K562 (cell line): Measurements from ENCODE around the gene RNGTT. TPM values are rescaled to one million over a fixed set of nuclear protein-coding genes. Genes with fewer than 3 reads are reported as not detected.

Experiments
- EGR1 ChIP-seq: fragments of 450-650 bp; conservative IDR thresholded peaks from 2 replicates; pipeline ENCODE4 v1.6.1; 2017; ENCODE audit warnings: mild to moderate bottlenecking
- EP400 ChIP-seq: fragments of 450-650 bp; IDR thresholded peaks from 2 replicates; pipeline ENCODE4 v1.6.1; 2017; ENCODE audit warnings: antibody characterized with exemption, mild to moderate bottlenecking, moderate library complexity
- FOSL1 ChIP-seq: fragments of 200-800 bp; sonication (Bioruptor generic); conservative IDR thresholded peaks from 2 replicates; pipeline ENCODE4 v1.6.1; 2016; ENCODE audit warnings: missing genetic modification characterization, missing compliant biosample characterization
- ILF3 ChIP-seq: fragments of 450-650 bp; IDR thresholded peaks from 2 replicates; pipeline ENCODE4 v1.6.1; 2018; ENCODE audit warnings: antibody characterized with exemption, mild to moderate bottlenecking, moderate library complexity, borderline replicate concordance
- MXD1 ChIP-seq: fragments of 250-450 bp; sonication (Bioruptor Pico); IDR thresholded peaks from 2 replicates; pipeline ENCODE4 v1.8.0; 2021; ENCODE audit warnings: borderline replicate concordance, mild to moderate bottlenecking, moderate library complexity; ENCODE audit not compliant: poor library complexity, severe bottlenecking
- MYBL2 ChIP-seq, 2 experiments: fragments of 450-650 bp in 1 of 2; sonication (generic) in 1 of 2; formaldehyde crosslinking in 1 of 2; IDR thresholded peaks; 2 replicates each; pipeline versions ENCODE4 v1.6.1 to v1.8.1; 2017 to 2022; ENCODE audit warnings: borderline replicate concordance in 1 of 2, inconsistent platforms in 1 of 2, low read depth in 1 of 2, mild to moderate bottlenecking in 1 of 2, missing genetic modification reagents in 1 of 2, moderate library complexity in 1 of 2
- NFIX ChIP-seq: fragments of 250-450 bp; sonication (Bioruptor Pico); IDR thresholded peaks from 2 replicates; pipeline ENCODE4 v1.4.0; 2020; ENCODE audit warnings: low read depth, mild to moderate bottlenecking, moderate library complexity
- POLR2AphosphoS5 ChIP-seq: IDR thresholded peaks from 2 replicates; pipeline ENCODE4 v1.6.1; 2011; ENCODE audit warnings: mild to moderate bottlenecking, low read depth, low read length, moderate library complexity; ENCODE audit not compliant: control insufficient read depth, insufficient read depth
- POLR2B ChIP-seq: fragments of 450-650 bp; IDR thresholded peaks from 2 replicates; pipeline ENCODE4 v1.6.1; 2018; ENCODE audit warnings: low read depth; ENCODE audit not compliant: partially characterized antibody
- RBBP5 ChIP-seq: fragments of 200-600 bp; sonication (generic); IDR thresholded peaks from 2 replicates; pipeline ENCODE4 v1.6.1; 2012; ENCODE audit warnings: borderline replicate concordance, mild to moderate bottlenecking, low read length, control low read depth, inconsistent platforms; ENCODE audit not compliant: insufficient read depth, poor library complexity, severe bottlenecking
- SMARCE1 ChIP-seq: fragments of 450-650 bp; IDR thresholded peaks from 2 replicates; pipeline ENCODE4 v1.7.1; 2016; ENCODE audit warnings: mild to moderate bottlenecking
- SRF ChIP-seq, 2 experiments: fragments of 250-450, 450-650 bp in 1 of 2; sonication (Bioruptor Pico) in 1 of 2; sonication (generic) in 1 of 2; formaldehyde crosslinking; IDR thresholded peaks; 2 replicates each; pipeline versions ENCODE4 v1.5.0 to v1.5.1; 2020 to 2022; ENCODE audit warnings: mild to moderate bottlenecking in 1 of 2, missing genetic modification reagents in 1 of 2
- TBL1XR1 ChIP-seq, 2 experiments: IDR thresholded peaks; 2 replicates each; pipeline ENCODE4 v1.6.1; 2012; ENCODE audit warnings: improper control_type of control experiment in 2 of 2, low read length in 2 of 2, mild to moderate bottlenecking in 1 of 2
- TSC22D4 ChIP-seq: fragments of 450-650 bp; IDR thresholded peaks from 2 replicates; pipeline ENCODE4 v1.6.1; 2016; ENCODE audit warnings: missing genetic modification characterization, missing biosample characterization, control low read depth
- ZNF384 ChIP-seq: IDR thresholded peaks from 2 replicates; pipeline ENCODE4 v1.6.1; 2012; ENCODE audit warnings: low read depth, low read length, improper control_type of control experiment
- ZNF436 ChIP-seq: fragments of 250-450, 450-650 bp; sonication (Bioruptor Pico); formaldehyde crosslinking; IDR thresholded peaks from 2 replicates; pipeline ENCODE4 v1.7.0; 2020; ENCODE audit warnings: mild to moderate bottlenecking
- polyA plus RNA-seq, 8 experiments: library from polyadenylated mRNA; depleted of rRNA in 4 of 8; stranded (reverse) in 5 of 8; unstranded in 3 of 8; fragments of >200 nt; fragmentation: Nextera tagmentation in 2 of 8; fragmentation: Illumina TruSeq in 1 of 8; extraction: Ambion mirVana in 2 of 8; extraction: Trizol in 1 of 8; gene quantifications; 2 replicates each; pipeline versions ENCODE4 v1.2.1 to v1.2.3, GENCODE V29; 2011 to 2014; ENCODE audit warnings: inconsistent platforms in 1 of 8, missing spikeins in 1 of 8
- total RNA-seq, 7 experiments: library from RNA; depleted of rRNA in 6 of 7; stranded (reverse); fragments of >200 nt in 6 of 7; fragmentation: Illumina TruSeq in 2 of 7; extraction: Trizol in 2 of 7; gene quantifications; 2 replicates each; pipeline versions ENCODE4 v1.2.1 to v1.2.3, GENCODE V29; 2011 to 2021; ENCODE audit warnings: low replicate concordance in 1 of 7
- TF ChIP-seq, protein P1 (sequence below): fragments of 450-650 bp; formaldehyde crosslinking; IDR thresholded peaks from 2 replicates; pipeline ENCODE4 v1.4.0; 2020; ENCODE audit warnings: mild to moderate bottlenecking, moderate library complexity
- TF ChIP-seq, protein P2 (sequence below): fragments of 450-650 bp; IDR thresholded peaks from one replicate; pipeline ENCODE4 v1.6.1; 2018; ENCODE audit warnings: mild to moderate bottlenecking, moderate library complexity; ENCODE audit not compliant: partially characterized antibody
- TF ChIP-seq, protein P3 (sequence below): IDR thresholded peaks from 3 replicates; pipeline ENCODE4 v1.6.1; 2011; ENCODE audit warnings: borderline replicate concordance, mild to moderate bottlenecking; ENCODE audit not compliant: insufficient read length, insufficient read depth

Gene RNGTT
- total and polyA plus RNA-seq, 9 of the 15 experiments (the other 6 are each of a cell fraction or from before 2014, with no cell fraction given) = 6.1 to 31.7 (median 19.5) TPM

GRCh38 chr6:88963139-88964090 is at the start of gene RNGTT (continued):
- TF ChIP-seq, protein P1, sequence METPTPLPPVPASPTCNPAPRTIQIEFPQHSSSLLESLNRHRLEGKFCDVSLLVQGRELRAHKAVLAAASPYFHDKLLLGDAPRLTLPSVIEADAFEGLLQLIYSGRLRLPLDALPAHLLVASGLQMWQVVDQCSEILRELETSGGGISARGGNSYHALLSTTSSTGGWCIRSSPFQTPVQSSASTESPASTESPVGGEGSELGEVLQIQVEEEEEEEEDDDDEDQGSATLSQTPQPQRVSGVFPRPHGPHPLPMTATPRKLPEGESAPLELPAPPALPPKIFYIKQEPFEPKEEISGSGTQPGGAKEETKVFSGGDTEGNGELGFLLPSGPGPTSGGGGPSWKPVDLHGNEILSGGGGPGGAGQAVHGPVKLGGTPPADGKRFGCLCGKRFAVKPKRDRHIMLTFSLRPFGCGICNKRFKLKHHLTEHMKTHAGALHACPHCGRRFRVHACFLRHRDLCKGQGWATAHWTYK (CRISPR knock-in tag) = 0 out of 2 replicates have a peak, but pooled peaks have one; percentile 64
- TF ChIP-seq EP400 (peak; percentile 54; the same call in 1 of the 2 replicates), MYBL2 (IDR thresholded peaks at IDR 0.05; ENCODE audit: low read depth) (no peak), MYBL2 (CRISPR knock-in tag; IDR thresholded peaks at IDR 0.05; ENCODE audit: borderline replicate concordance) (no peak), RBBP5 (peak; percentile 91), TSC22D4 (tag) (no peak), MXD1 (CRISPR knock-in tag) (no peak), FOSL1 (tag) (no peak), POLR2B (peak; percentile 72), ZNF384 (peak; percentile 57), SRF (CRISPR knock-in tag; IDR thresholded peaks at IDR 0.05) (peak in 1 of 2 experiments; percentile 27; a peak in 1 of 4 replicates), TBL1XR1 (IDR thresholded peaks at IDR 0.05; ENCODE audit: low read length in 2 of 2) (0 out of 4 replicates have a peak, but pooled peaks of 1 of the 2 experiments have one; percentile 38), NFIX (CRISPR knock-in tag) (no peak), POLR2AphosphoS5 (peak; percentile 72), ZNF436 (CRISPR knock-in tag) (no peak), EGR1 (peak; percentile 35), SMARCE1 (peak; percentile 32; the same call in 1 of the 2 replicates), ILF3 (no peak)
- TF ChIP-seq, protein P2, sequence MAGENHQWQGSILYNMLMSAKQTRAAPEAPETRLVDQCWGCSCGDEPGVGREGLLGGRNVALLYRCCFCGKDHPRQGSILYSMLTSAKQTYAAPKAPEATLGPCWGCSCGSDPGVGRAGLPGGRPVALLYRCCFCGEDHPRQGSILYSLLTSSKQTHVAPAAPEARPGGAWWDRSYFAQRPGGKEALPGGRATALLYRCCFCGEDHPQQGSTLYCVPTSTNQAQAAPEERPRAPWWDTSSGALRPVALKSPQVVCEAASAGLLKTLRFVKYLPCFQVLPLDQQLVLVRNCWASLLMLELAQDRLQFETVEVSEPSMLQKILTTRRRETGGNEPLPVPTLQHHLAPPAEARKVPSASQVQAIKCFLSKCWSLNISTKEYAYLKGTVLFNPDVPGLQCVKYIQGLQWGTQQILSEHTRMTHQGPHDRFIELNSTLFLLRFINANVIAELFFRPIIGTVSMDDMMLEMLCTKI = no peak
- TF ChIP-seq, protein P3, sequence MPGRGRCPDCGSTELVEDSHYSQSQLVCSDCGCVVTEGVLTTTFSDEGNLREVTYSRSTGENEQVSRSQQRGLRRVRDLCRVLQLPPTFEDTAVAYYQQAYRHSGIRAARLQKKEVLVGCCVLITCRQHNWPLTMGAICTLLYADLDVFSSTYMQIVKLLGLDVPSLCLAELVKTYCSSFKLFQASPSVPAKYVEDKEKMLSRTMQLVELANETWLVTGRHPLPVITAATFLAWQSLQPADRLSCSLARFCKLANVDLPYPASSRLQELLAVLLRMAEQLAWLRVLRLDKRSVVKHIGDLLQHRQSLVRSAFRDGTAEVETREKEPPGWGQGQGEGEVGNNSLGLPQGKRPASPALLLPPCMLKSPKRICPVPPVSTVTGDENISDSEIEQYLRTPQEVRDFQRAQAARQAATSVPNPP = no peak
